Activated naive CD4-positive, alpha-beta T cell treated with anti-CD3 and anti-CD28 coated beads, Interleukin-2, amount 10 ng/mL, durations not matched to agents 5 hours and 36 hours (primary cell): ENCODE measurements around the gene MGA. TPM values are rescaled to one million over a fixed set of nuclear protein-coding genes. Genes with fewer than 3 reads are reported as not detected.

ENCODE experiments used
- microRNA-seq: library from miRNA; unstranded; fragments of <30 nt; microRNA quantifications from one replicate; pipeline ENCODE4 v1.2.0, GENCODE V29; 2022; ENCODE audit warnings: borderline microRNAs expressed, borderline replicate concordance
- total RNA-seq, 2 experiments: library from RNA; stranded (reverse); gene quantifications; one replicate each; pipeline ENCODE4 v1.2.3, GENCODE V29; 2021

MGA gene
- total RNA-seq = 10 to 100 TPM; 36.1 to 36.3 TPM

DNA sequence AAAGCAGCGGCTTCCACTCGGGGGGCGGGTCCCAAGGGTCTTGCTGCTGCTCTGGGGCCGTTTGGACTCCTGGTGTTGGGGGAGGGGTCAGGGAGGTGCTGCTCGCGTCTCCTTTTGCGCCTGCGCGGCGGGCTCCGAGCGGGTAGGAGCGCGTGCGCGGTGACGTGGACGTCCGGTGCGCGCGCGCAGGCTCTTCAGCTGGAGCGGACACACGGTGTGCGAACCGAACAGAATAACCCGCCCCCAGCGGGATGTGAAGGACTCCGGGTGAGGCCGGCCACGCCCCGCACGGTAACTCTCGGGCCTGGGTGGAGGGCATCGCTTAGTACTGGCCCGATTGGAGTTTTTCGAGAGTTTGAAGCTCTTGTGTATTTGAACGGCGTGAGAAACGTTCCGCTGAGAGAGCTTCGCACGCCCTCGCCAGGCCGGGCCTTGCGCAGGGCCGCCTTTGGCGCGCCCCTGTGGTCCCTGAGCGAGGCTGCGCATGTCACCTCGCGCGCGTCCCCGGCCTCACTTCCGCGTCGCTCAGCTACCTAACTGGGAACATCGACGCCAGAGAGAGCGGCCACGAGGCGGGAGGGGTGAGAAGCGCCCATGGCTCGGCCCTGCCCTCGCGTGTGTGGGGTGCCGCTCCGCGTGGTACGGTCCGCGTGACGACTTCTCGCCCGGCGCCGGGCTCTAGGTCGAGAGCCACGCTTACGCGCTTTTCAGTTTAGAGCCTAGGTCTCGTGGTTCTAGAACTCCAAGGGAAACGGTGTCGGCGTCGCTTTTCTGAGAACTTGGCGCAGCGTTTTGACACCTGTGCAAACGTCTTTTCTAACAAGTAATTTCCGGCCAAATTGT is at the start of gene MGA:
TSS of gene MGA (plus strand) at position 171 of the 843 bp plus-strand sequence.

DNA sequence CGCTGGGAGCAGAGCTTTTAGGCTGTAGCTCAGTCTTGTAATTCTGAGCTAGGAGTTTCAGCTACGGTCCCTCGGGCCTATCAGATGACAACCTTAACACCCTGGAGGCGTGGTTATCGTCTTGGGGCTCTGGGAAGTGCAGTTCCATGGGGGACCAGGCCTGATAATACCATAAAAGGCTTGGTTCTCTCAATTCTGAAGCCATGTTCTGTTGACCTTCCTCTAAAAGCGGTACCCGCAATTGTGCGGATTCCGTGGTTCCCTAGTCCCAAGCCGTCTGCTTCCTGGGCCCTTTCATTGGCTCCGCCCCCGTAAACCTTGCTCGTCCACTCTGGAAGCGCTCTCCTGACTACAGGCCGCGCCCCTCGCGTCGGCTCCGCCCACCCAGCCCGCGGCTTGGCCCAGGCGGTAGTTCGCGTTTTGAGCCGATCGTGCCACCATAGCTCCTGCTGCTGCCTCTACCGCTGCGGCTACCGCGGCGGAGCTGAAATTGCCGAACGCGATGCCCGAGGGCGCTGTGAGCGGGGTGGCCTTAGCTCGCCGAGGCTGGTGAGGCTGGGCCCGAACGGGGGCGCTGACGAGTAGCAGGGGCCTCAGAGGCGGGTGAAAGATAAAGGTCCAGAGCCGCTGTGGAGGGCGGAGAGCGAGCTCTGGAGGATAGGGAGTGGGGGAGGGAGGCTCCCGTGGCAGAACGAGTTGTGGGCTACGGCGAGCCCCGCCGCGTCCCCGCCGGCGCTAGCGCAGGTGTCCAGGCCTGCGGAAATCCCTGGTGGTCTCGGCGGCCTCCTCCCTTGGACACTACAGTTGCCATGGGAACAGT is 114.1 kb downstream of the MGA start, which contains the start of gene MAPKBP1:
TSS of gene MAPKBP1 (plus strand) at position 423 of the 820 bp plus-strand sequence. CDS start 792 bp downstream, outside the sequence.

Small RNA genes within 50 kb of the gene (microRNA-seq; reads per million reads assigned to microRNA genes)
- not detected for gene MIR626

Other genes with a start within 250 kb of the MGA start
- 10 to 100 TPM; 36.6 to 40.0 TPM for gene RTF1, start 243.3 kb upstream of the MGA start, total RNA-seq
- under 1 TPM; 0.19 to 0.33 TPM for gene ITPKA, start 166.5 kb upstream of the MGA start, total RNA-seq
- under 1 TPM; 0.13 to 0.17 TPM for gene LTK, start 146.6 kb upstream of the MGA start, total RNA-seq
- 10 to 100 TPM; 35.9 to 38.3 TPM for gene RPAP1, start 116.1 kb upstream of the MGA start, total RNA-seq
- 1 to 10 TPM; 1.3 to 1.9 TPM for gene TYRO3, start 101.2 kb upstream of the MGA start, total RNA-seq
- gene MAPKBP1, start 114.1 kb downstream of the MGA start, total RNA-seq = 10 to 100 TPM; 26.0 to 26.6 TPM
- gene JMJD7, start 167.7 kb downstream of the MGA start, total RNA-seq = 10 to 100 TPM; 27.3 to 29.9 TPM
- 10 to 100 TPM; 14.4 to 15.9 TPM for gene PLA2G4B, start 178.4 kb downstream of the MGA start, total RNA-seq
- gene SPTBN5, start 233.6 kb downstream of the MGA start, total RNA-seq = 1 to 10 TPM; 1.9 to 2.3 TPM